ENCODE measurements around the gene EDARADD.
"Not testable (repeated sequence)": the region's sequence is repeated elsewhere in the genome, so short reads cannot be mapped to it uniquely, and the experiment has no call there.

Gene EDARADD

GRCh38 chr1:236450779-236451178 lies 56.7 kb downstream of the EDARADD start:
- DNase-seq = no peak

- peak; percentile 64 for DNase-seq
Measured at GRCh38 chr1:236451796-236452373, 57.8 kb downstream of the EDARADD start.

GRCh38 chr1:236455243-236455642 lies 61.2 kb downstream of the EDARADD start:
- no peak for DNase-seq

GRCh38 chr1:236457775-236458174 lies 63.7 kb downstream of the EDARADD start:
- no peak for DNase-seq

GRCh38 chr1:236458996-236459395 lies 64.9 kb downstream of the EDARADD start:
- DNase-seq = no peak

- DNase-seq = no peak
Measured at GRCh38 chr1:236460103-236460502, 66.0 kb downstream of the EDARADD start.

- not testable (repeated sequence) for DNase-seq
Measured at GRCh38 chr1:236464197-236464596, 70.1 kb downstream of the EDARADD start.

- DNase-seq = no peak
Measured at GRCh38 chr1:236465231-236465958, 71.3 kb downstream of the EDARADD start.

GRCh38 chr1:236465959-236466303 lies 71.8 kb downstream of the EDARADD start:
- no peak for DNase-seq

GRCh38 chr1:236467327-236467641 lies 73.2 kb downstream of the EDARADD start:
- DNase-seq = no peak

- DNase-seq = no peak
Measured at GRCh38 chr1:236468625-236469024, 74.5 kb downstream of the EDARADD start.

- DNase-seq = no peak
Measured at GRCh38 chr1:236469466-236469865, 75.4 kb downstream of the EDARADD start.

GRCh38 chr1:236471096-236471495 lies 77.0 kb downstream of the EDARADD start:
- DNase-seq = no peak

- DNase-seq = no peak
Measured at GRCh38 chr1:236471653-236472052, 77.6 kb downstream of the EDARADD start.

GRCh38 chr1:236472850-236473788 lies 79.0 kb downstream of the EDARADD start:
- no peak for DNase-seq

- no peak for DNase-seq
Measured at GRCh38 chr1:236476019-236476418, 81.9 kb downstream of the EDARADD start.

GRCh38 chr1:236480758-236481436 lies 86.8 kb downstream of the EDARADD start:
- DNase-seq = no peak

GRCh38 chr1:236484310-236484971 lies 90.4 kb downstream of the EDARADD start:
- no peak for DNase-seq

GRCh38 chr1:236486356-236487002 lies 92.4 kb downstream of the EDARADD start:
- no peak for DNase-seq

GRCh38 chr1:236489161-236489560 lies 95.1 kb downstream of the EDARADD start:
- DNase-seq = not testable (repeated sequence)

GRCh38 chr1:236489710-236490377 lies 95.8 kb downstream of the EDARADD start:
- DNase-seq = no peak
